ENCODE measurements around the gene VPS35L. TPM values are rescaled to one million over a fixed set of nuclear protein-coding genes. Genes with fewer than 3 reads are reported as not detected.
A peak's percentile ranks its signal among the peaks of the same experiment; 100 is the strongest.

The VPS35L gene
- total and polyA plus RNA-seq, 7 experiments from 2014 or later, result 38.6 to 52.0 (median 46.6) TPM

DNA sequence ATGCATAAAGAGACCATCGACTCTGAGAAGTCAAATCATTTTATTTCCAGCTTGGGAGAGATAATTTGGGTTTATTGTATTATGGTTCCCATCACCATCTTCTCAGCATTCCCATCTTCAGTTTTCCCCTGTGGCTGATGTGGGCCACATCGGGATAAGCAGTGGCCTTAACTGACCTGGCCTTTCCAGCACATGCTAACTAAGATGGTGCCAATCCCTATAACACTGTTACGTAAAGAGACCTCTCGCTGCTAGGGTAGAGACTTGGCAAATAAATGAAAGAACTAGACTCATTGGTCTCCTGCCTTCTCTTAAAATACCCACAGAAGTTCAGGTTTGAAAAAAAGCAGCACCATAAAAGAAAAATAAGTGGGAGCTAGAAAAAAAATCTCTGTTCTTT is 49.4 kb downstream of the VPS35L start:
- Histone ChIP-seq H3K27me3 (ENCODE audit: control insufficient read depth in 2 of 2, insufficient read depth in 2 of 2, low read length in 2 of 2) (no peaks in the 10 kb centered on the region), H3K9me3 (ENCODE audit: control insufficient read depth in 2 of 3, low read length in 3 of 3) (peaks cover 0 to 6% (median 4%) of the 10 kb centered on the region in 3 experiments), H3K36me3 (ENCODE audit: control insufficient read depth in 2 of 3, insufficient read depth in 3 of 3, low read length in 3 of 3) (peaks cover 0 to 52% (median 9%) of the 10 kb centered on the region in 3 experiments), H3K27ac (ENCODE audit: low read depth, low read length) (no peak overlapping the region), H3K4me1 (ENCODE audit: control insufficient read depth in 2 of 2, insufficient read depth in 2 of 2, low read length in 2 of 2) (no peaks in the 10 kb centered on the region), H3K4me3 (ENCODE audit: low read length) (no peak overlapping the region)
- Mint-ChIP-seq H3K27ac (no peak overlapping the region), H3K27me3 (no peaks in the 10 kb centered on the region), H3K36me3 (peaks cover 22 to 60% (median 50%) of the 10 kb centered on the region in 5 donors), H3K4me3 (no peak overlapping the region), H3K4me1 (peaks cover 0 to 3% (median 0%) of the 10 kb centered on the region in 7 donors), H3K9me3 (peaks cover 0 to 12% (median 5%) of the 10 kb centered on the region in 11 donors)
- no peak for ATAC-seq
- intact Hi-C loops (cut with micrococcal nuclease), result no loop called here
- ChIA-PET POLR2A (interaction anchor here (0.6 kb wide), 1 partner anchor 289 kb away, joined by 6 read pairs; no protein-coding TSS in a partner anchor), CTCF (interaction anchor here (1.0 to 1.5 kb wide), 4 partner anchors 21 to 303 kb away, joined by 3 to 5 read pairs (median 4); no protein-coding TSS in a partner anchor)
- no peak for DNase-seq

- ChIA-PET POLR2A (no interaction called here), CTCF (interaction anchor here (1.5 kb wide), 1 partner anchor 281 kb away, joined by 5 read pairs; no protein-coding TSS in a partner anchor)
- no peak for ATAC-seq
These were observed 50.2 kb downstream of the VPS35L start for GRCh38 chr16:19605701-19606100.

GRCh38 chr16:19607616-19608280 is 52.2 kb downstream of the VPS35L start:
- Histone ChIP-seq H3K9me3 (ENCODE audit: control insufficient read depth in 2 of 3, low read length in 3 of 3) (peaks cover 0 to 6% (median 4%) of the 10 kb centered on the region in 3 experiments), H3K36me3 (ENCODE audit: control insufficient read depth in 2 of 3, insufficient read depth in 3 of 3, low read length in 3 of 3) (peaks cover 0 to 71% (median 9%) of the 10 kb centered on the region in 3 experiments), H3K4me1 (ENCODE audit: control insufficient read depth in 2 of 2, insufficient read depth in 2 of 2, low read length in 2 of 2) (no peaks in the 10 kb centered on the region), H3K27ac (ENCODE audit: low read depth, low read length) (no peak overlapping the region), H3K27me3 (ENCODE audit: control insufficient read depth in 2 of 2, insufficient read depth in 2 of 2, low read length in 2 of 2) (no peaks in the 10 kb centered on the region), H3K4me3 (ENCODE audit: low read length) (no peak overlapping the region)
- Mint-ChIP-seq H3K4me1 (peaks cover 0 to 3% (median 0%) of the 10 kb centered on the region in 7 donors), H3K27me3 (no peaks in the 10 kb centered on the region), H3K27ac (no peak overlapping the region), H3K9me3 (peaks cover 0 to 12% (median 5%) of the 10 kb centered on the region in 11 donors), H3K4me3 (no peak overlapping the region), H3K36me3 (peaks cover 18 to 75% (median 57%) of the 10 kb centered on the region in 5 donors)
- ATAC-seq (no peak), DNase-seq (no peak)
- POLR2A ChIA-PET, result no interaction called here
- CTCF ChIA-PET, result interaction anchor here (0.8 kb wide), 1 partner anchor 290 kb away, joined by 3 read pairs; no protein-coding TSS in a partner anchor
- intact Hi-C loops (cut with micrococcal nuclease), result no loop called here

More at GRCh38 chr16:19605701-19606100, 50.2 kb downstream of the VPS35L start:
- H3K27ac ChIP-seq (ENCODE audit: low read depth, low read length), result no peak overlapping the region
- H3K9me3 ChIP-seq (ENCODE audit: control insufficient read depth in 2 of 3, low read length in 3 of 3), result peaks cover 0 to 6% (median 4%) of the 10 kb centered on the region in 3 experiments
- Mint-ChIP-seq H3K27me3 (no peaks in the 10 kb centered on the region), H3K4me3 (no peak overlapping the region), H3K9me3 (peaks cover 0 to 12% (median 5%) of the 10 kb centered on the region in 11 donors), H3K36me3 (peaks cover 22 to 63% (median 55%) of the 10 kb centered on the region in 5 donors), H3K27ac (peak overlapping the region in 1 of 9 donors; percentile 26), H3K4me1 (peaks cover 0 to 3% (median 0%) of the 10 kb centered on the region in 7 donors)
- H3K36me3 ChIP-seq (ENCODE audit: control insufficient read depth in 2 of 3, insufficient read depth in 3 of 3, low read length in 3 of 3), result peaks cover 0 to 60% (median 9%) of the 10 kb centered on the region in 3 experiments
- DNase-seq, result no peak
- H3K4me1 ChIP-seq (ENCODE audit: control insufficient read depth in 2 of 2, insufficient read depth in 2 of 2, low read length in 2 of 2), result no peaks in the 10 kb centered on the region
- H3K4me3 ChIP-seq (ENCODE audit: low read length), result no peak overlapping the region
- no peaks in the 10 kb centered on the region for H3K27me3 ChIP-seq (ENCODE audit: control insufficient read depth in 2 of 2, insufficient read depth in 2 of 2, low read length in 2 of 2)
- intact Hi-C loops (cut with micrococcal nuclease), result no loop called here

- Mint-ChIP-seq H3K4me1 (peaks cover 0 to 2% (median 0%) of the 10 kb centered on the region in 7 donors), H3K27me3 (no peaks in the 10 kb centered on the region), H3K9me3 (peaks cover 0 to 12% (median 5%) of the 10 kb centered on the region in 11 donors), H3K27ac (no peak overlapping the region), H3K36me3 (peaks cover 18 to 73% (median 53%) of the 10 kb centered on the region in 5 donors), H3K4me3 (no peak overlapping the region)
- no peak overlapping the region for H3K4me3 ChIP-seq (ENCODE audit: low read length)
- DNase-seq, result no peak
- no peaks in the 10 kb centered on the region for H3K4me1 ChIP-seq (ENCODE audit: control insufficient read depth in 2 of 2, insufficient read depth in 2 of 2, low read length in 2 of 2)
- H3K27ac ChIP-seq (ENCODE audit: low read depth, low read length), result no peak overlapping the region
- intact Hi-C loops (cut with micrococcal nuclease), result no loop called here
- peaks cover 0 to 65% (median 9%) of the 10 kb centered on the region in 3 experiments for H3K36me3 ChIP-seq (ENCODE audit: control insufficient read depth in 2 of 3, insufficient read depth in 3 of 3, low read length in 3 of 3)
- ChIA-PET POLR2A (no interaction called here), CTCF (no interaction called here)
- H3K9me3 ChIP-seq (ENCODE audit: control insufficient read depth in 2 of 3, low read length in 3 of 3), result peaks cover 0 to 6% (median 4%) of the 10 kb centered on the region in 3 experiments
- ATAC-seq, result no peak
- no peaks in the 10 kb centered on the region for H3K27me3 ChIP-seq (ENCODE audit: control insufficient read depth in 2 of 2, insufficient read depth in 2 of 2, low read length in 2 of 2)
These were observed 53.9 kb downstream of the VPS35L start for GRCh38 chr16:19609359-19609758.

DNA sequence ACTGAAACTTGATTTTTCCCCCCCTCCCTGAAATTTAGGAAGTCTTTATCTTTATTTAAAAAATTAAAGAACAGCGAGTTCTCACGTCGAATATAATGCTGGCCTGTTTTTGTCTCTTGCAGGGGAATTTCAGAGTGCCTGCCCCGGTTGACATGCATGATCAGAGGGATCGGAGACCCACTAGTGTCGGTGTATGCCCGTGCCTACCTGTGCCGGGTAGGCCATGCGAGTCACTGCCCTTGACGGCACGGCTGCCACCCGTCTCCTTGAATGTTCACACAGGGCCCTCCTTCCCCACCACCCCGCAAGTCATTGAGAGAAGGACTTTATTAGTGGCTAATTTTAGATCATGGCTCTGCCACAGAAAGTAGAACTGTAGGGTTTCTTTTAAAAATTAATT is 54.7 kb downstream of the VPS35L start:
- Histone ChIP-seq H3K4me1 (ENCODE audit: control insufficient read depth in 2 of 2, insufficient read depth in 2 of 2, low read length in 2 of 2) (no peaks in the 10 kb centered on the region), H3K9me3 (ENCODE audit: control insufficient read depth in 2 of 3, low read length in 3 of 3) (peaks cover 0 to 5% (median 4%) of the 10 kb centered on the region in 3 experiments), H3K36me3 (ENCODE audit: control insufficient read depth in 2 of 3, insufficient read depth in 3 of 3, low read length in 3 of 3) (peaks cover 0 to 61% (median 9%) of the 10 kb centered on the region in 3 experiments), H3K27me3 (ENCODE audit: control insufficient read depth in 2 of 2, insufficient read depth in 2 of 2, low read length in 2 of 2) (no peaks in the 10 kb centered on the region), H3K4me3 (ENCODE audit: low read length) (no peak overlapping the region), H3K27ac (ENCODE audit: low read depth, low read length) (no peak overlapping the region)
- CTCF ChIA-PET, result no interaction called here
- Mint-ChIP-seq H3K9me3 (peaks cover 0 to 12% (median 5%) of the 10 kb centered on the region in 11 donors), H3K27me3 (no peaks in the 10 kb centered on the region), H3K36me3 (peaks cover 17 to 70% (median 45%) of the 10 kb centered on the region in 5 donors), H3K4me3 (no peak overlapping the region), H3K4me1 (peaks cover 0 to 2% (median 0%) of the 10 kb centered on the region in 7 donors), H3K27ac (no peak overlapping the region)
- no peak for ATAC-seq
- DNase-seq, result no peak
- intact Hi-C loops (cut with micrococcal nuclease), result no loop called here
- POLR2A ChIA-PET, result no interaction called here

DNA sequence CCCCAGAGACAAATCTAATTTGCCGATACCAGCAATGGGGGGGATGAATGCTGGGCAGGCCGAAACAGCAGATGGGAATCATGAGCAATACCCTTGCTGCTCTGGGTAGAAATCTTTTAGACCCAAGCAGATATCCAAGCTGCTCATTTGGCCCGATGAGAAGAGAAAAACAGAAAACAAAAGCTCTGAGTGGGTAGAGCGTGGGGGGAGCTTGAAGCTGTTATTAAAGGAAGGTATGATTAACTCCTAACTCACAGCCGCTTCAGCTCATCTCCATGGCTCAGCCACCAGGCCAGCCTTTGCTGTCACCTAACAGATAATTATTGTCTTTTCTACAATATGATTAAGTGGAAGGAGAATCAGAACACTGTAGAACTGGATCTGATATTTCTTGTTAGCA is 58.3 kb downstream of the VPS35L start:
- H3K4me3 Mint-ChIP-seq, result no peak overlapping the region
- ATAC-seq (no peak), DNase-seq (no peak)
- H3K27ac Mint-ChIP-seq, result no peak overlapping the region
- intact Hi-C loops (cut with micrococcal nuclease), result no loop called here
- H3K36me3 Mint-ChIP-seq, result peaks cover 5 to 57% (median 22%) of the 10 kb centered on the region in 5 donors
- H3K36me3 ChIP-seq (ENCODE audit: control insufficient read depth in 2 of 3, insufficient read depth in 3 of 3, low read length in 3 of 3), result peaks cover 0 to 44% (median 0%) of the 10 kb centered on the region in 3 experiments
- H3K4me3 ChIP-seq (ENCODE audit: low read length), result no peak overlapping the region
- H3K27me3 ChIP-seq (ENCODE audit: control insufficient read depth in 2 of 2, insufficient read depth in 2 of 2, low read length in 2 of 2), result no peaks in the 10 kb centered on the region
- H3K27me3 Mint-ChIP-seq, result no peaks in the 10 kb centered on the region
- POLR2A ChIA-PET, result no interaction called here
- no peaks in the 10 kb centered on the region for H3K9me3 ChIP-seq (ENCODE audit: control insufficient read depth in 2 of 3, low read length in 3 of 3)
- H3K4me1 Mint-ChIP-seq, result peaks cover 0 to 4% (median 0%) of the 10 kb centered on the region in 7 donors
- no peaks in the 10 kb centered on the region for H3K9me3 Mint-ChIP-seq
- no peaks in the 10 kb centered on the region for H3K4me1 ChIP-seq (ENCODE audit: control insufficient read depth in 2 of 2, insufficient read depth in 2 of 2, low read length in 2 of 2)
- no peak overlapping the region for H3K27ac ChIP-seq (ENCODE audit: low read depth, low read length)
- CTCF ChIA-PET, result no interaction called here
